Occipital lobe (tissue), 2 donors: ENCODE results near the gene SRGAP2C. TPM values are rescaled to one million over a fixed set of nuclear protein-coding genes. Genes with fewer than 3 reads are reported as not detected.
"Not testable (repeated sequence)": the region's sequence is repeated elsewhere in the genome, so short reads cannot be mapped to it uniquely, and the experiment has no call there.

Source experiments
- DNase-seq: peaks from one replicate; lab custom pipeline; 2025; lab: John Stamatoyannopoulos, UW
- total RNA-seq: library from RNA; depleted of rRNA; stranded (reverse); fragments of >200 nt; gene quantifications from one replicate; pipeline ENCODE4 v1.2.3, GENCODE V29; 2014

SRGAP2C gene
- total RNA-seq: 56.6 TPM

- DNase-seq: peak; percentile 100
Observed at GRCh38 chr1:121184290-121185127, at the start of gene SRGAP2C, which contains the start of gene FAM72B. SRGAP2C (plus strand) TSS chr1:121184975; CDS start chr1:121187447, 2,472 bp downstream. FAM72B (minus strand) TSS chr1:121184340; CDS start chr1:121183489, 851 bp downstream.

- DNase-seq: not testable (repeated sequence)
Observed at GRCh38 chr1:121140393-121140792, 44.4 kb upstream of the SRGAP2C start.

DNA sequence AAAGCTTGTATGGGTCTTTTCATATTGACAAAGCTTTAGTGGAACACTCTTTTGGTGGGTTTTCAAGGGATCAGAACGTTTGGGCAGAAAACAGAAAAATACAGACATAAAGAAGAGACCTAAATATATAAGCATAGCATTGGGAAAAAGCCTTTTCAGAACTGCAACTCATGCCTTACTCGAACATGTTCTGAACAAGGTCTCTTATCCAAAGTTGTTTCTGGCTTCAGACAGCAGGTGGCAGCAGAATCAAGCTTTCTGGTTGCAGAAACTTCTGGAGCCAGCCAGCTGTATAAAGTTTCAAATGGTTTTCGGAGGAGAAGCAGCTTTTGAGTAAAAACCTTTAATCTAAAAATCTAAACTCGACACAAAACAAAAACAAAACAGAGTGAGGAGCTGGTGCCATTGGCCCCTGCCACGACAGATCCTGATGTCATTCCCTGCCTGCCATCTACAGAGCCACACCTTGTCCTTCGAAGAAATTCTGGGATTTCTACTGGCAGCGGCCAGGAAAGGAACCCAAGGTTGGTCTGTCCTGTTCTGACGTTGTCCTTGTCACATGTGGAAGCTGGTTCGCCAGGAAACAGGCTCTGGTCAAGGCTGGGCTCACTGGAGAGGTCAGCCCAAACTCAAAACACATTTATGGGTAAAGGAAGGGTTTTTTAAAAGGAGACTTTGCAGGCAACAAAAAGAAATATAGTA lies 36.1 kb upstream of the SRGAP2C start:
- not testable (repeated sequence) for DNase-seq

DNA sequence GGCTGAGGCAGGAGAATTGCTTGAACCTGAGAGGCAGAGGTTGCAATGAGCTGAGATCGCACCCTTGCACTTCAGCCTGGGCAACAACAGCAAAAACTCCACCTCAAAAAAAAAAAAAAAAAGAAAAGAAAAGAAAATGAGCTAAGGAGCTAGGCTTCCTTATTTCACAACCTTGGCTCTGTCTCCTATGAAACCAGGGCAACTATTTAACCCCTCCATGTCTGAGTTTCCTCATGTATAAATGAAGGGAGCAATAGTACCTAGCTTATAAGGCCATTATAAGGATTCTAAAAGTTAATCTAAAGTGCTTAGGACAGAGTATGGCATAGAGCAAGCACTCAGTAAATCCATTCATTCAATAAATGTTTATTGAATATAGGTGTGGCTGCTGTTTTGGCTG lies 33.5 kb upstream of the SRGAP2C start:
- not testable (repeated sequence) for DNase-seq

- DNase-seq: not testable (repeated sequence)
Observed at GRCh38 chr1:121152788-121153187, 32.0 kb upstream of the SRGAP2C start.

DNA sequence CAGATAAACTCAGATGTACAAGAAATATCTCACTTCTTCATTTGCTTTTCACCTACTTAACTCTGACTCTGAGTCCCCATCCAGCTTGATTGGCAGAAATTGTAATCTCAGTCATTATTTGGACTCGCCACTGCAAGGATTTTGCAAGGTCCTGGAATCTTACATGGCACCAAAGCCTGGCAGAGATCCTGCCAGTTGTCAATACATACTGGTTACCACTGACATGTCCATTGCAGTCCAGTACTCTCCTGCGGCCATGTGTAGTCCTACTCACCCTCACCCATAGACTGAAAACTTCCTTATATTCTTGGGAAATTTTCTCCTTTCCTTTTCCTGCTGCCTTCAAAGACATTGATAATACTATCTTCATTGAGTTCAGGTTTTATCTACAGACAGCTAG lies 30.0 kb upstream of the SRGAP2C start:
- DNase-seq: not testable (repeated sequence)

GRCh38 chr1:121155671-121156358 lies 29.0 kb upstream of the SRGAP2C start:
- not testable (repeated sequence) for DNase-seq

- not testable (repeated sequence) for DNase-seq
Observed at GRCh38 chr1:121156958-121157603, 27.7 kb upstream of the SRGAP2C start.

DNA sequence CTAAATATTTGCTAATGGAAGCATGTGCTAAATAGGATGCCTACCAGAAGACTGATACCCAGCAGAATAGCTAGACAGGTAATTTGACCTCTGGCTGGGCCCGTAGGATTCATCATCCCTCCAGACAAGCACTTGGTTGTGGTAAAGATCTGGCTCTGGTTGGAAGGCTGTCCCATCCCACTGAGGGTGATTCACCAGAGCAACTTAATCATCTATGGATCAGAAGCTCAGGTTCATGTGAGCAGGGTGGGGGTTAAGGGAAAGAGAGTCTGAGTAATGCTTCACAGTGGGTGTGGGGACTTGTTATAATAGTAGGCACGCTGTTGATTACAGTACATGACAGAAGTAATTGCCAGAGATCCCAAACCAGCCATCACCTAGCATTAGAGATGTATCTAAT lies 27.2 kb upstream of the SRGAP2C start:
- not testable (repeated sequence) for DNase-seq

- not testable (repeated sequence) for DNase-seq
Observed at GRCh38 chr1:121160118-121160517, 24.7 kb upstream of the SRGAP2C start.

DNA sequence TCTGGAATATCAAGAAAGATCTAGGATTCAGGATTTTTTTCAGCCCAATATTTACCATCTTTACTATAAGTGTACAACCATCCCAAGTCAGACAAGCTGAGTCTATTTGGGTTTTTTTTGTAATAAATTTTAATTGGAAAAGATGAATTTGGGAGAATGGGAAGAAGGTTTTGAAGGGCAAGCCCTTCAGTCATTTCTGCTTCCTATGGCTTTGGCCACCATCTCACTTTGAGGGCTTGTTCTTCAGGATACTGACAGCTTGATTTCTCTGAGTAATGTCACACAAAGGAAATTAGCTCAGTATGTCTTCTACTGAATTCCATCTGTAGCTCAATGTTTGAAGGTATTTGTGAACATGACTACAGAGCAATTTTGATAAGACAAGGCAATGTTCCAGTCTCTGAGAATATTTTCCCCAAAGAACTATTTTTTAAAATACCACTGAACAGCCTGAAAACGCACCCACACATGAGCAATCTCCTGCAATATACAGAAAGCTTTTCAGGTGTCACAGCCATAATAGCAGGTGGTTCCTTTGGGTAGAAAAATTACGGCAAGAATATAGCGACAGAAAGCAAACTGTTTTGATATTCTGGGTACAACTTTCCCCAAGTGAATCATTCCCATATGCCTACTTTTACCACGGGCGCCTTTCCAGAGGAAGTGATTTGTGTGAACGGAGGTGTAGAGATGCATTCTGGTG lies 23.4 kb upstream of the SRGAP2C start:
- not testable (repeated sequence) for DNase-seq

GRCh38 chr1:121163850-121164757 lies 20.7 kb upstream of the SRGAP2C start:
- DNase-seq: not testable (repeated sequence)

DNA sequence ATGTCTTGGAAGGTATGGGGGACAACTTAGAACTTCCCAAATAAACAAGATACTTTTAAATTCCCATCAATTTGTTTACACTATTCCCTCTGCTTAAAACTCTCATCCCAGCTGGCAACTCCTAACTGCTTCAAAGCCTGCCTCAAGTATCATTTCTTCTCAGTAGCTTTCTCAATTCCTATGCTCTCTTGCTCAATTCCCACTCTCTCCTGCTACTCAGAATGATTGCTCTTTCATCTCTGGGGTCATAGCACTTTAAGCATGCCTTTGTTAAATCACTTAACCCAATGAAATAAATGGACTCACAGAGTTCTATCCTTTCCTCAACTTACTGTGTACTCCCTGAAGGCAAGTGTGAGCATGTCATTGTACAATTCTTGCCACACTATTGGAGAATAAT lies 19.5 kb upstream of the SRGAP2C start:
- not testable (repeated sequence) for DNase-seq

DNA sequence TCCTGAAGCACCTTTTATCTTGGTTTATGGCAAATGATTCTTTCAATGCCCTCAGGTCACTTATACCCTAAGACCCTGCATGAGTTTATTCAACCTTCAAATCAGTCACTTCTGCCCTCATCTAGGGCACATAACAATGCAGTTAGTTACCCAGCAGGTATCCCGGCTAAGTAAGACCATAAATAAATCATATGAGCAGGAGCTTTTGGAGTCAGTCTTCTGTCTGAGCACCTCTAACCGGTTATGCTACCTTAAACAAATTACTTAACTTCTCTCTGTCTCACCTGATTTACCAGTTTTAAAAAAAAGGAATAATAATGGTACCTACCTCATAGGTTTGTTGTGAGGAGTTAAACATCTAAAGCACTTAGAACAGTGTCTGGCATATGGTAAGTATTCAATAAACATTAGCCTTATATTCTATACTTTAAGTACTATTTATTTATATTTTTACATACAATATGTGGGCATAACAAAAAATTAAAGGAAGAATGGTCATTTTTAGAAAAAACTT lies 17.5 kb upstream of the SRGAP2C start:
- not testable (repeated sequence) for DNase-seq

GRCh38 chr1:121168152-121168668 lies 16.6 kb upstream of the SRGAP2C start:
- not testable (repeated sequence) for DNase-seq

DNA sequence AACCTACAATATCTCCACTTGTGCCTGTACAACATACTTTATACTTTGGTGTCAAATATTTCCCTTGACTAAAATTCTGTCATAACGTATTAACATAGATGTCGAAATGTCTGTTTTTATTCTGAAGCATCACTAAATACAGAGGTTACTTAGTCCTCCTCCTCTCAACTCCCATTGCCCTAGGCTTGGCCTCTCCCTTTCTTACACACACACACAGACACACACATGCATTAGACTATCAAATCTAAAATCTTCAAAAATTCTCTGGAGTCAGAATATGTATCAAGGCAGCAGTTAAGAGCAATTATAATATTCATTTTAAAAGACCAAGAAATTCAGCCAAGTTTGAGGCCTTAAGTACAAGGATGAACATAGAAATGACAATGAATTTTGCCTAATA lies 8.1 kb upstream of the SRGAP2C start:
- DNase-seq: not testable (repeated sequence)

- DNase-seq: not testable (repeated sequence)
Observed at GRCh38 chr1:121178197-121178596, 6.6 kb upstream of the SRGAP2C start.

- not testable (repeated sequence) for DNase-seq
Observed at GRCh38 chr1:121183867-121184266, 908 bp upstream of the SRGAP2C start.

DNA sequence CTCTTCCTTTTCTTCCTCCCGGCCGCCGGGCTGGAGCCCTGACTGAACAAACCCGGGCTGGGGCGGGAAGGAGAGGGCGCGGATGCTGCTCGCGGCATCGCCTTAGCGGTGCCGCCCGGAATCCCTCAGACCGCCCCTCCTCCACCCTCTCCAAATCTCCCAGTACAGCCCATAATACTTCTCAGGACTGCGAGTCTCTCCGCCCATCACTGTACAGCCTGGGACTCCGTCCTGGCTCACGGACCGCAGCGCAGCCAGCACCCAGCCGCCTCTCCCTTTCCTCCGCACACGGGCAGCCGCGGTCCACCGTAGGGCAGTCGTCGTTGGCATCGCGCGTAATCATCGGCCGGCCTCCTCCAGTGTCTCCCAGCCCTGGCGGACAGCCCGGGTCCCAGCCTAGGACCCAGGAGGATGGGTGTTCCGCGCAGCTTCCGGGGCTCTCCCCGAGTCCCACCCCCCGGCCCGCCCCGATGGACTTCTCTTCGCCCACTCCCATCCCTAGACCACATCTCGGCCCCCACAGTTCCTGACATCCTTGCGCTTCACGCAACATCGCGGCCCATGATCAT lies 449 bp downstream of the SRGAP2C start:
- not testable (repeated sequence) for DNase-seq
